NCI-H2171 (cell line): Measurements from ENCODE around the gene PGGHG.
"Not testable (repeated sequence)": the region's sequence is repeated elsewhere in the genome, so short reads cannot be mapped to it uniquely, and the experiment has no call there.

ENCODE experiments used
- DNase-seq: peaks from one replicate; lab custom pipeline; 2025; lab: John Stamatoyannopoulos, UW

PGGHG gene

DNA sequence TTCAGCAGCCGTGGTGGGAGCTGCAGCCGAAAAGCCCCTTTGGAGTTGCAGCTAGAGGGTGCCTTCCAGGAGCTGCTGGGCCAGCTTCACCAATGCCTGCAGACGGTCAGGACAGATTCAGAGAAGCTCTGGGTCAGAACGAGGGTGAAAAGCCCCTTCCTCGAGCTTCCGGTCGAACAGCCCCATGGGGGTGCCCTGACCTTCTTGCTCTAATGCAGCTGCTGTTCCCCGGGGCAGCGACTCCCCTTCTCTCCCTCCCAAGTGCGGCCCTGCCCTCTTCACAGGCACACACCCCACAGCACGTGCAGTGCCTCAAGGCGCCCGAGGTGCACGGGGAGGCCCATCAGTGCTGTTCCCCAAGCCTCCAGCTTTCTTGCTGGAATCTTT, 41.4 kb downstream of the PGGHG start:
- no peak for DNase-seq

DNA sequence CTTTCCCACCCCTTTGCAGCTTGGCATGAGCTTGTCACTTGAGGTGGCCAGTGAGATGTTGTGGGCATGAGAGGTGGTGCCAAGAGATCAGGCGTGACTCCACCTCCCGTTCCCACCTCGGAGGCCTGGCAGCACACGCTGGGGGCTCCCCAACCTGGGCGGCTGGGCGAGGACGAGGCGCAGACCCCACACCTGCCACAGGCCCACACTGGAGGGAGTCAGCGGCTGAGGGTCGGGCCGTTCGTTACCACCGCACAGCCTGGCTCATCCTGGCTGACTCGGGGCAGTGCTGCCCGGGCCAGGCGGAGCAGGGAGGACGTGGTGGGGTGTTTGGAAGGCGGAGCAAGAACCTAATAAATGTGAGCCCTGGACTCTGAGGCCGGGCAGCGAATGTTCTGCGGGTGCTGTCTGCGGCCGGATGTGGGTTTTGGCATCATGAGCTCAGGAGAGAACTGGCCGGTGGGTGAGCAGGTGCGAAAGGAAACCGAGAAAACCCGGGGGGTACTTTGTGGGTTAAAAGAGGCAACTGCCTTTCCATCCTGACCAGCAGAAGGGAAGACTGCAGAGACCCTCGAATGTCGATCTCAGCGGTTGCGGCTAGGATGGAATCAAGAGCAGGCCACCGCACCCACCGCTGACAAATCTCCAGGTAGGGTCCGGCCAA, 41.9 kb downstream of the PGGHG start:
- no peak for DNase-seq

DNA sequence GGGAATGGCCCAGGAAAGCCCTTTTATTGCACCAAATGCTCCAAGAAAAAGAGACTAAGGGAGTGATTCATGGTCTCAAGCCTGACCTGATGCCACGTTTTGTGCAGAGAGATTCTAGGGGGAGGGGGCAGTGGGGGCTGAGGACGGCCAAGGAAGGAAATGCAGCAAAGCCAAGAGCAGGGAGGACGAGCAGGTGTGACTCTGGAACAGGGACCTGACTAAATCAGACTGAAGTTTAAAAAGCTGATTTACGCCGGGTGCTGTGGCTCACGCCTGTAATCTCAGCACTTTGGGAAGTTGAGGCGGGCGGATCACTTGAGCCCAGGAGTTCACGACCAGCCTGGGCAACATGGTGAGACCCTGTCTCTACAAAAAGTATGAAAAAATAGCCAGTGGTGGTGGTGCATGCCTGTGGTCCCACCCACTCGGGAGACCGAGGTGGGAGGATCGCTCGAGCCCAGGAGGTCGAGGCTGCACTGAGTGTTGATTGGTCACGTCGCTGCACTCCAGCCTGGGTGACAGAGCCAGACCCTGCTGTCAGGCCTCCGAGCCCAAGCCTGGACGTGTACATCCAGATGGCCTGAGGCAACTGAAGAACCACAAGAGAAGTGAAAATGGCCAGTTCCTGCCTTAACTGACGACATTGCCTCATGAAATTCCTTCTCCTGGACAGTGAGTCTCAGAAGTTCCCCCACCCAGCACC, 42.6 kb downstream of the PGGHG start:
- no peak for DNase-seq

GRCh38 chr11:332651-333480, 43.9 kb downstream of the PGGHG start:
- DNase-seq, result no peak

DNA sequence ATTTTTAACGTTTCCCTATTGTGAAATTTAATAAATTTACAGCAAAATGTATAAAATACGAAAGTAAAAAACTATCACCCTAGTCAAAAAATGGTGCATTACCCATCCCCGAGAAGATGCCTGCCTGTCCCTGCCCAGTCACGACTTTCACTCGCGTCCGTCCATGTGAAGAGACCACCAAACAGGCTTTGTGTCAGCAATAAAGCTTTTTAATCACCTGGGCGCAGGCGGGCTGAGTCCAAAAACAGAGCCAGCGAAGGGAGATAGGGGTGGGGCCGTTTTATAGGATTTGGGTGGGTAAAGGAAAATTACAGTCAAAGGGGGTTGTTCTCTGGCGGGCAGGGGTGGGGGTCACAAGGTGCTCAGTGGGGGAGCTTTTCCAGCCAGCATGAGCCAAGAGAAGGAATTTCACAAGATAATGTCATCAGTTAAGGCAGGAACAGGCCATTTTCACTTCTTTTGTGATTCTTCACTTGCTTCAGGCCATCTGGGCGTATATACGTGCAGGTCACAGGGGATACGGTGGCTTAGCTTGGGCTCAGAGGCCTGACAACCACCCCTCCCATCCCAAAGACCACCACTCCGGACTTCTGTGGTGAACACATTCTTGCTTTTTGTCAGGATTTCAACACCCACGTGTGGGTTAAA, 44.8 kb downstream of the PGGHG start:
- DNase-seq, result not testable (repeated sequence)

- no peak for DNase-seq
Observed at GRCh38 chr11:334264-334994, 45.5 kb downstream of the PGGHG start.

DNA sequence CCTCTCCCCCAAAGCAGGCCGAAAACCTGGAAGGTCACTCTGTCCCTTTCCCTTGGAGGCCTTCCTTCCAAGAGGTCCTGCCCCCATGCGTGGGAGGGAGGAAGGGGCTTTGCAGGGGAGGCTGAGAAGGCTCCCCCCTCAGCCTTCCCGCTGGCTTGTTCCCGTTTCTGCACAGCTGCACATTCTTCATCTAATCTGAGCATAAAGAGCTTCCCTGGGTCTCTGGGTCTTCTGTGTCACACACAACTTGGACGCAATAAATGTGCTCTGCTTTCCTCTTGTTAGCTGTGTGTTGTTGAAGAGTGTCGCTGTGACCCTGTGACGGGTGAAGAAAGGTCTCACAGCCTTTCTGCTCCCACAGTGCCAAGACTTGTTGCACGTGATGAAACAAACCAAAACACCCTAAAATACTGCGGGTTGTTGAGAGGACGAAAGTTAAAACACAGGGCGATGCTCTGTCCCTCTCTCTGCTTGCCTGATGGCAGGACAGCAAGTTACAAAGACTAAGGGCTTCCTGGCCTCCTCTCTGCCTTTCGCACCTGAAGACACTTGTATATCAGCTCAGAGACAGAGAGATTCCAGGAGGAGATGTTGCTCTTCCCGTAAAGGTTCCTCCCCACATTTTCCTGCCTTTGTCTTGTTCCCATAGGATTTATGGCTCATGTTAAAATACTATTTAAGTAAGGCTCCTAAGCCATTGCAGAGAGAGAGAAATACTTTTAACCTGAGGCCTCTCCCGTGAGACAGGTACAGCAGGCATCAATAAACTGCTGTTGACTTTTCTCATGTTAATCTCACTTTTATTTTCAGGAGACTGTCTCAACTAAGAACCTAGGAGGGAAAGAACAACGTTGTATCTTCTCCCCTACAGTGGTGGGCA, 47.1 kb downstream of the PGGHG start:
- no peak for DNase-seq

DNA sequence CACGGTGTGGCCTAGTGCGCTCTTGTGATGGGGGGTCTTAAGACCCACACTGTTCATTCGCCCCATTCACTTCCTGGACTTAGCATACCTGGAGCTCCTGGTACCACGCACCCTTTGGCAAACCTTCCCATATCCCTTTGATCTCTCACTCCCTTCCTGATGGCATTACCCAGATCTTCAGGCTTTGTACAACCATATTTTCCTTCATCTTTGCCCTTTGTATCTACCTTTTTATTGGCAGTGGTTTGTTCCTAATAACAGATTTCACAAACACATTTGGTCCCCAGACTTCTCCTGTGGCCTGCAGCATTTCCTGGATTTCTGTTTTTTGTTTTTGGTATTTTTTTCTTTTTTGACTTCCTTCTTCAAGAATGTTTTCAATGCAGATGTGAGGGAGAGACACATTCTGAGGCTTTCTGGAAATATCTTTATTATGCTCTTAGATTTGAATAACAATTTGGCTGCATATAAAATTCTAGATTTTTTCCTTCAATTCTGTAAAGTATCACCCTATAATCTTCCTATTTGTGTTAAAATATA, 47.8 kb downstream of the PGGHG start:
- DNase-seq, result no peak

DNA sequence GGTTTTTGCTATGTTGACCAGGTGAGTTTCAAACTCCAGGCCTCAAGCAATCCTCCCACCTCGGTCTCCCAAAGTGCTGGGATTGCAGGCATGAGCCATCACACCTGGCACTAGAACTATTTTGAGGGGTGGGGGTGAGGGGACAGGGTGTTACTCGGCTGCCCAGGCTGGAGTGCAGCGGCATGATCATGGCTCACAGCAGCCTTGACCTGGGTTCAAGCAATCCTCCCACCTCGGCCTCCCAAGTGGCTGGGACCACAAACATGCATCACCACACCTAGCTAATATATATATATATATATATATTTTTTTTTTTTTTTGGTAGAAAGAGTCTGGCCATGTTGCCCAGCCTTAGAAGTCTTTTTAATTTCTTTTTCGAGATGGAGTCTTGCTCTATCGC, 48.8 kb downstream of the PGGHG start:
- DNase-seq, result no peak

DNA sequence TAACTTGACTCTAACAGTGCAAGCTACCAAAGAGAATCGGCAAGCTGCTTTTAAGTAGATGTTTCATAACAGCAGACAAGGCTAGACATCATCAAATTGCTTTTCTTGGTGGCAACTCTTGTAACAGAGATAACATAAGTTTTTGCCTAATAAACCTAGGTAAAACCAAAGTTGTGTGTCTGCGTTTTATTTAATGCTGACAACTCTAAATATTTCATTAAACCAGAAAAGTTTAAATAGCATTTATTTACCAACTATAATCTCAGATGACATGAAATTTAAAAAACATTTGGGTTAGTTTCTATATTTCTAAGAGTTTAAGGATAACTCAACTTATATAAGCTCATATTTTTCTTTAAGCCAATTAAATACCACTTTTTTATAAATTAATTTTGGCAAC, 51.0 kb downstream of the PGGHG start:
- DNase-seq, result no peak

- no peak for DNase-seq
Observed at GRCh38 chr11:340539-341512, 51.9 kb downstream of the PGGHG start.

GRCh38 chr11:342328-342727, 53.4 kb downstream of the PGGHG start:
- DNase-seq, result no peak

- no peak for DNase-seq
Observed at GRCh38 chr11:344836-345578, 56.1 kb downstream of the PGGHG start.
